CD14-positive monocyte (primary cell): ENCODE results near the gene FGGY. TPM values are rescaled to one million over a fixed set of nuclear protein-coding genes. Genes with fewer than 3 reads are reported as not detected.

Experiments
- DNase-seq, 3 donors: peaks; one replicate each; pipeline ENCODE4 v3.0.0-alpha.2; 2011 to 2022
- H2AFZ ChIP-seq: 2 replicates; pipeline ENCODE4 v1.6.0; 2012; ENCODE audit warnings: mild to moderate bottlenecking, low read depth, low read length, inconsistent platforms; ENCODE audit not compliant: insufficient read depth, poor library complexity, severe bottlenecking
- H3K27ac ChIP-seq, 2 donors: 1 replicate in 1 of 2; 2 replicates in 1 of 2; pipeline ENCODE4 v1.5.1; 2012 to 2013; ENCODE audit warnings: low read length in 2 of 2, control low read depth in 1 of 2, inconsistent platforms in 1 of 2, low read depth in 1 of 2, mild to moderate bottlenecking in 1 of 2
- H3K27me3 ChIP-seq, 2 donors: one replicate each; pipeline versions ENCODE4 v1.6.0 to v1.6.1; 2011 to 2013; ENCODE audit warnings: low read length in 2 of 2; ENCODE audit not compliant: control insufficient read depth in 2 of 2, insufficient read depth in 2 of 2
- H3K36me3 ChIP-seq, 2 donors: replicated peaks in 1 of 2; 1 replicate in 1 of 2; 2 replicates in 1 of 2; pipeline versions ENCODE4 v1.5.1 to v1.6.1; 2012 to 2013; ENCODE audit warnings: low read length in 2 of 2, control low read depth in 1 of 2, inconsistent platforms in 1 of 2, mild to moderate bottlenecking in 1 of 2; ENCODE audit not compliant: insufficient read depth in 2 of 2, control insufficient read depth in 1 of 2
- H3K4me1 ChIP-seq, 2 donors: 1 replicate in 1 of 2; 2 replicates in 1 of 2; pipeline versions ENCODE4 v1.5.1 to v1.6.1; 2012 to 2013; ENCODE audit warnings: low read length in 2 of 2, control low read depth in 1 of 2, inconsistent platforms in 1 of 2, mild to moderate bottlenecking in 1 of 2, moderate library complexity in 1 of 2; ENCODE audit not compliant: insufficient read depth in 2 of 2, control insufficient read depth in 1 of 2
- H3K4me2 ChIP-seq: replicated peaks from 2 replicates; pipeline ENCODE3; 2012; ENCODE audit warnings: low read length, moderate library complexity, mild to moderate bottlenecking; ENCODE audit not compliant: poor library complexity, severe bottlenecking; ENCODE audit errors: extremely low read depth
- H3K4me3 ChIP-seq, 3 experiments: fragments of 200-600 bp in 1 of 3; sonication (generic) in 1 of 3; replicated peaks in 1 of 3; 1 replicate in 2 of 3; 2 replicates in 1 of 3; pipeline ENCODE4 v1.5.1; 2011 to 2013; ENCODE audit warnings: low read length in 3 of 3, mild to moderate bottlenecking in 3 of 3, control low read depth in 2 of 3, low read depth in 2 of 3, inconsistent platforms in 1 of 3, moderate library complexity in 1 of 3
- H3K79me2 ChIP-seq: 2 replicates; pipeline ENCODE4 v1.6.0; 2012; ENCODE audit warnings: mild to moderate bottlenecking, control low read depth, inconsistent platforms, low read length, moderate library complexity; ENCODE audit not compliant: insufficient read depth
- H3K9ac ChIP-seq: 2 replicates; pipeline ENCODE4 v1.6.0; 2017; ENCODE audit warnings: low read length, mild to moderate bottlenecking; ENCODE audit not compliant: insufficient read depth, poor library complexity, severe bottlenecking
- H3K9me3 ChIP-seq, 2 donors: replicated peaks in 1 of 2; 1 replicate in 1 of 2; 2 replicates in 1 of 2; pipeline versions ENCODE4 v1.5.1 to v1.6.1; 2012 to 2013; ENCODE audit warnings: low read length in 2 of 2, control low read depth in 1 of 2; ENCODE audit not compliant: control insufficient read depth in 1 of 2, insufficient read depth in 1 of 2
- H4K20me1 ChIP-seq: 2 replicates; pipeline ENCODE4 v1.6.0; 2012; ENCODE audit warnings: mild to moderate bottlenecking, low read length, control low read depth, moderate library complexity; ENCODE audit not compliant: insufficient read depth
- H3K27ac Mint-ChIP-seq, 7 donors: one replicate each; pipeline ENCODE4 v1.8.0; 2020; ENCODE audit warnings: mild to moderate bottlenecking in 7 of 7, mixed read lengths in 7 of 7, moderate library complexity in 6 of 7, inconsistent platforms in 2 of 7
- H3K27me3 Mint-ChIP-seq, 3 donors: one replicate each; pipeline ENCODE4 v1.8.0; 2021 to 2022; ENCODE audit warnings: low read depth in 3 of 3, mild to moderate bottlenecking in 3 of 3, mixed read lengths in 3 of 3, moderate library complexity in 3 of 3, inconsistent platforms in 1 of 3
- H3K36me3 Mint-ChIP-seq, 2 donors: one replicate each; pipeline ENCODE4 v1.8.0; 2020; ENCODE audit warnings: mixed read lengths in 2 of 2, inconsistent platforms in 1 of 2, mild to moderate bottlenecking in 1 of 2
- H3K4me1 Mint-ChIP-seq: one replicate; pipeline ENCODE4 v1.8.0; 2020; ENCODE audit warnings: mild to moderate bottlenecking, mixed read lengths
- H3K4me3 Mint-ChIP-seq, 2 donors: one replicate each; pipeline ENCODE4 v1.8.0; 2020; ENCODE audit warnings: mild to moderate bottlenecking in 2 of 2, mixed read lengths in 2 of 2, moderate library complexity in 1 of 2
- H3K9me3 Mint-ChIP-seq, 7 donors: one replicate each; pipeline ENCODE4 v1.8.0; 2020 to 2022; ENCODE audit warnings: mixed read lengths in 7 of 7, mild to moderate bottlenecking in 6 of 7, moderate library complexity in 6 of 7, inconsistent platforms in 2 of 7
- CTCF ChIP-seq: fragments of 200-600 bp; IDR thresholded peaks from one replicate; pipeline ENCODE4 v1.8.0; 2022; ENCODE audit warnings: antibody characterized with exemption, mild to moderate bottlenecking
- WGBS: methylation state at CpG from one replicate; pipeline ENCODE4 v1.1.5; 2013; ENCODE audit warnings: missing lambda C conversion rate; ENCODE audit not compliant: insufficient coverage; 5-methylcytosine and 5-hydroxymethylcytosine counted together
- intact Hi-C, 2 donors: fragments of 100-400 bp; cut with micrococcal nuclease; formaldehyde crosslinking; loops; one replicate each; pipeline versions ENCODE4 v1.15.0 to v1.15.1; 2023
- polyA plus RNA-seq, 3 donors: library from polyadenylated mRNA; depleted of rRNA in 1 of 3; unstranded in 2 of 3; stranded (reverse) in 1 of 3; fragments of 300-500 nt in 2 of 3; fragments of >200 nt in 1 of 3; fragmentation: Illumina TruSeq in 2 of 3; gene quantifications; 1 replicate in 2 of 3; 2 replicates in 1 of 3; pipeline ENCODE4 v1.2.3, GENCODE V29; 2012 to 2021

The FGGY gene
- polyA plus RNA-seq, 3 donors: 2.3 to 4.3 (median 2.9) TPM

DNA sequence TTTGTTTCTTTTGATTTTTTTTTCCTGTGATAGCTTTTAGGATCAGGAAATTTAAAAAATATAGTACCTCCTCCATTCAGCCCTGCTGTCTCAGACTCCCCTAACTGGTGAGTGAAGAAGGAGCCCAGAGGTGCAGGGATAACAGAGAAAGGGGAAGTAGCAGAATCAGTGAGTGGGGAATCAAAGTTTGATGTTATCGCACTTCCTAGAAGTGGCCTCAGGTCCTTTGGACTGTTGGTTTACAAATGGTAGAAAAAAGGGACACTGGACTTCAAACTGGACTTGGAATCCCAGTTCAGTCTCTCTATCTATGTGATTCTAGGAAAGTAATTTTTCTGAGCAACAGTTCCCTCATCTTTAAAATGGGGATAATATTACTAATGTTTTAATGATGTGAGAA lies 99.5 kb downstream of the FGGY start:
- H3K9me3 ChIP-seq: no peaks in the 10 kb centered on the region
- H3K4me2 ChIP-seq: no peak overlapping the region
- H3K79me2 ChIP-seq: no peaks in the 10 kb centered on the region
- peak in 1 of 3 donors; percentile 16 for DNase-seq
- no peaks in the 10 kb centered on the region for H3K27me3 ChIP-seq
- Mint-ChIP-seq H3K36me3 (no peaks in the 10 kb centered on the region), H3K4me3 (no peak overlapping the region), H3K27me3 (peaks cover 0 to 1% (median 0%) of the 10 kb centered on the region in 3 donors), H3K9me3 (no peaks in the 10 kb centered on the region), H3K4me1 (no peaks in the 10 kb centered on the region), H3K27ac (no peak overlapping the region)
- H4K20me1 ChIP-seq: no peaks in the 10 kb centered on the region
- H3K4me1 ChIP-seq: no peaks in the 10 kb centered on the region
- intact Hi-C loops: no loop called here
- H2AFZ ChIP-seq: no peak overlapping the region
- no peak overlapping the region for H3K4me3 ChIP-seq
- WGBS: no CpG with 5 or more reads among the region's 1 CpG
- TF ChIP-seq CTCF: no peak
- H3K27ac ChIP-seq: no peak overlapping the region
- H3K9ac ChIP-seq: no peak overlapping the region
- H3K36me3 ChIP-seq: no peaks in the 10 kb centered on the region

DNA sequence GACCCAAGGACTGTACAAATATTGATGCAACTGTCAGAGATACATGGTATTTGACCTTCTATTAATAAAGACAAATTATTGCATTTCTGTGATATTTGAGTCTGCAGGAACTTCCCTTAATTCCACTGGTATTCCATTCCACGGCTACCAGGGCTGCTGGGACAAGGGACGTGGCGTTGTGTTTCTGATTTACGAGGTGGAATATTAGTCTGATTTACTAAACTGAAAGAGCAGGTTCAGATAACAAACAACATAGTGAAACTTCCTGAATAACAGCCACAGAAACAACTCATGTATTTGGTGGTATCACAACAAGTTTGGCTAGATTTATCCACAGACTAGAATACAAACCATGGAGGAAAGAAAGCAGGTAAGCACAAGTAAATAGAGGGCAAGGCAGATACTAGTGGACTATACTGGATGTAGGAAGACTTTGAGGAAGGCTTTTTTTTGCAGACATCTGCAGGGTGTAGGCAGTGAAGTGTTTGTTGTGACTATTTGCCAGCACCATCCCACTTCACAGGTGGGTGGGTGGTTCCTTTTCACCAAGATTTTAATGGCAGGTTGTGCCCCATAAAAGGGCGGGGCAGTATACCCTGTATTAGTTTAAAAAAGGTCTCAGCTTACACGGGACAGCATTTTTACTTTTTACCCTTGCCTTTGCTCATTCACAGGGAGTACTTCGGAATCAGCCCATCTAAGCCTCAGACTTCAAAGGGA lies 100.4 kb downstream of the FGGY start:
- TF ChIP-seq CTCF: no peak

More for the DNA sequence above, 100.4 kb downstream of the FGGY start:
- Histone ChIP-seq H3K9me3 (no peaks in the 10 kb centered on the region), H3K4me2 (no peak overlapping the region), H3K4me1 (no peaks in the 10 kb centered on the region), H3K27me3 (no peaks in the 10 kb centered on the region), H3K27ac (no peak overlapping the region), H3K36me3 (no peaks in the 10 kb centered on the region), H3K4me3 (no peak overlapping the region), H2AFZ (no peak overlapping the region), H3K9ac (no peak overlapping the region), H3K79me2 (no peaks in the 10 kb centered on the region), H4K20me1 (no peaks in the 10 kb centered on the region)
- intact Hi-C loops: no loop called here
- no peak for DNase-seq
- WGBS: 67% methylated on average over 3 of the region's 7 CpGs
- Mint-ChIP-seq H3K27me3 (peaks cover 0 to 1% (median 0%) of the 10 kb centered on the region in 3 donors), H3K9me3 (no peaks in the 10 kb centered on the region), H3K4me3 (no peak overlapping the region), H3K36me3 (no peaks in the 10 kb centered on the region), H3K27ac (no peak overlapping the region), H3K4me1 (no peaks in the 10 kb centered on the region)
